OCI-LY1 (cell line): ENCODE results near the gene NAV2.

Source experiments
- EZH2 ChIP-seq: fragments of 200-600 bp; sonication (generic), shearing (Covaris generic); IDR thresholded peaks from 2 replicates; pipeline ENCODE4 v1.8.0; 2017; ENCODE audit warnings: borderline replicate concordance, mixed run types, mild to moderate bottlenecking, antibody characterized with exemption, low read length, moderate library complexity, mixed read lengths
- TF ChIP-seq, protein P1 (sequence below): fragments of 200-600 bp; sonication (generic), shearing (Covaris generic); IDR thresholded peaks from 2 replicates; pipeline ENCODE4 v1.5.1; 2017; ENCODE audit warnings: mild to moderate bottlenecking, antibody characterized with exemption, low read length, moderate library complexity, mixed read lengths

DNA sequence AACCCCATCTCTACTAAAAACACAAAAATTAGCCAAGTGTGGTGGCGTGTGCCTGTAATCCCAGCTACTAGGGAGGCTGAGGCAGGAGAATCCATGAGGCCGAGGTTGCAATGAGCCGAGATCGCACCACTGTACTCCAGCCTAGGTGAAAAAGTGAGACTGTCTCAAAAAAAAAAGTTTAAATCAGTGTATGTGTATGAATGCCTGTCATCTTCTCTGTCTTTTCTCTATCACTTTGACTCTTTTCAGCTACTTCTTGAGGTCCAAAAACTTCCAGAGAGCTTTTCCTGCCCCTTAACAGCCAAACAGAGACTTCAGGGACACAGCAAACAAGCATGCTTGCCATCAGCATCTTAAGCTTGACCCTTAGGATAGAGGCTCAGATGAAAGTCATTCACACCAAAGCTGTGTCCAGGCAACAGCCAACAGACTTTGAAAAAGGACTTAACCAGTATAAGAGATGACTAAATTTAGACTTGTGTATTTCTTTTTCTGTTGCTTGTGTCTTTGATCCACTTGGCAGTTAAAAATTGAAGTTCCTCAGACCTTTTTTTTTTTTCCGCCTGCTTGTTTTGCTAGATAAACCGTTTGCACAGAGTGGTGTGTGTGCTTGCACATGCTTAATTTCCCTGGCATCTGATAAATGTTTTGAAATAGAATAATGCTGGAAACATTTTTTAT is 295.7 kb downstream of the NAV2 start:
- TF ChIP-seq, protein P1, sequence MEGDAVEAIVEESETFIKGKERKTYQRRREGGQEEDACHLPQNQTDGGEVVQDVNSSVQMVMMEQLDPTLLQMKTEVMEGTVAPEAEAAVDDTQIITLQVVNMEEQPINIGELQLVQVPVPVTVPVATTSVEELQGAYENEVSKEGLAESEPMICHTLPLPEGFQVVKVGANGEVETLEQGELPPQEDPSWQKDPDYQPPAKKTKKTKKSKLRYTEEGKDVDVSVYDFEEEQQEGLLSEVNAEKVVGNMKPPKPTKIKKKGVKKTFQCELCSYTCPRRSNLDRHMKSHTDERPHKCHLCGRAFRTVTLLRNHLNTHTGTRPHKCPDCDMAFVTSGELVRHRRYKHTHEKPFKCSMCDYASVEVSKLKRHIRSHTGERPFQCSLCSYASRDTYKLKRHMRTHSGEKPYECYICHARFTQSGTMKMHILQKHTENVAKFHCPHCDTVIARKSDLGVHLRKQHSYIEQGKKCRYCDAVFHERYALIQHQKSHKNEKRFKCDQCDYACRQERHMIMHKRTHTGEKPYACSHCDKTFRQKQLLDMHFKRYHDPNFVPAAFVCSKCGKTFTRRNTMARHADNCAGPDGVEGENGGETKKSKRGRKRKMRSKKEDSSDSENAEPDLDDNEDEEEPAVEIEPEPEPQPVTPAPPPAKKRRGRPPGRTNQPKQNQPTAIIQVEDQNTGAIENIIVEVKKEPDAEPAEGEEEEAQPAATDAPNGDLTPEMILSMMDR = no peak
- no peak for TF ChIP-seq EZH2
